WTC11 (cell line): ENCODE data around the gene WDR27.

Experiments
- NR2C2 ChIP-seq: sonication (generic); formaldehyde crosslinking; IDR thresholded peaks from 2 replicates; pipeline ENCODE4 v1.8.0; 2022; ENCODE audit warnings: mild to moderate bottlenecking, missing genetic modification reagents
- TEAD1 ChIP-seq: sonication (generic); formaldehyde crosslinking; IDR thresholded peaks from 2 replicates; pipeline ENCODE4 v1.8.0; 2022; ENCODE audit warnings: mild to moderate bottlenecking, missing genetic modification reagents
- TEAD4 ChIP-seq: sonication (generic); formaldehyde crosslinking; IDR thresholded peaks from 2 replicates; pipeline ENCODE4 v1.8.0; 2022; ENCODE audit warnings: mild to moderate bottlenecking, missing genetic modification reagents
- ZNF317 ChIP-seq: sonication (generic); formaldehyde crosslinking; IDR thresholded peaks from 2 replicates; pipeline ENCODE4 v1.8.1; 2023; ENCODE audit warnings: low read depth, mild to moderate bottlenecking, moderate library complexity, missing genetic modification reagents, borderline replicate concordance
- TF ChIP-seq, protein P1 (sequence below): fragments of 200-600 bp; IDR thresholded peaks from 2 replicates; pipeline ENCODE4 v1.8.0; 2022; ENCODE audit warnings: antibody characterized with exemption
- TF ChIP-seq, protein P2 (sequence below): sonication (generic); formaldehyde crosslinking; IDR thresholded peaks from 2 replicates; pipeline ENCODE4 v1.8.1; 2022; ENCODE audit warnings: mild to moderate bottlenecking, missing genetic modification reagents, moderate library complexity, borderline replicate concordance
- TF ChIP-seq, protein P3 (sequence below): sonication (generic); formaldehyde crosslinking; IDR thresholded peaks from 2 replicates; pipeline ENCODE4 v1.8.1; 2023; ENCODE audit warnings: mild to moderate bottlenecking, missing genetic modification reagents
- TF ChIP-seq, protein P4 (sequence below): sonication (generic); formaldehyde crosslinking; conservative IDR thresholded peaks from 2 replicates; pipeline ENCODE4 v1.8.1; 2022; ENCODE audit warnings: mild to moderate bottlenecking, missing genetic modification reagents
- TF ChIP-seq, protein P5 (sequence below): fragments of 250-450 bp; sonication (Bioruptor Pico); IDR thresholded peaks from 2 replicates; pipeline ENCODE4 v1.9.0; 2021; ENCODE audit warnings: mild to moderate bottlenecking

DNA sequence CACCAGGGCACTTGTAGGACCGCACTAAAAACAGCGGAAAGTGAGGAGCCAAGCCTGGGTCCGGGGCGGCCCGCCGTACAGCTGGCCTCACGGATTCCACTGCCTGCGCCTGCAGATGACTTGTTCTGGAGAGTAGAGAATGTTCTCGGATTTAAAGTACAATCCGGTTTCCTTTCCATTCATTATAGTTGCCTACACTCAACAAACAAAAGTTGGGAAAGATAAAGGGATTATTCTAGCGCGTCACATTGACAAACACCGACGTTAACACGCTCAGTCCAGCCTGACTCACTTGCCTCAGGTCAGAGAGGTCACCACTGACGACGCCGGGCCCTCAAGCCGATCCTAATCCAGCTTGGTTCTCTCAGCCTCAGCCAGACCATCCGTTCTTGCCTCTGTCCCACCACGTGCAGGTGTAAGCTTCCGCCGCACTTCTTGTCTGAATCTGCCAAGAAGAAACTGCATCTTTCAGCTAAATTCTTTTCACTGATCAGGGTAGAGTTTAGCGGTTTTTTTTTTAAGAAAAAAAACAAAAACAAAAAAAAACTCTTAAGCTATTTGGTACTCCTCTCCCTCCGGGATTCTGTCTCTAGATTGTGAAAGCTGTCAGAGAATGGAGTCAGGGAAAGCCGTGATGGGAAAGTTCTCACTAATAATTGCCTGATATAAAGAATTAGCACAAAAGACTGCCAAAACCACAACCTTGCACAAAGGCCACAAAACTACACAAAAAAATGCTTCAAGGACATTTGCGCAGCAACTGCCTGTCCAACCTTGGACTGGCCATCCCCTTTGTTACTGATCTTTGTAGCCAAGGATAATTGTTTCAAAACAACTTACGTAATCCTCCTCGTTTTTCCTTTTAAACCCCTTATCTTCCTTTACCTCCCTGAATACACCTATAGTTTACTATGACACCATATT is 23.6 kb upstream of the WDR27 start:
- TF ChIP-seq, protein P1, sequence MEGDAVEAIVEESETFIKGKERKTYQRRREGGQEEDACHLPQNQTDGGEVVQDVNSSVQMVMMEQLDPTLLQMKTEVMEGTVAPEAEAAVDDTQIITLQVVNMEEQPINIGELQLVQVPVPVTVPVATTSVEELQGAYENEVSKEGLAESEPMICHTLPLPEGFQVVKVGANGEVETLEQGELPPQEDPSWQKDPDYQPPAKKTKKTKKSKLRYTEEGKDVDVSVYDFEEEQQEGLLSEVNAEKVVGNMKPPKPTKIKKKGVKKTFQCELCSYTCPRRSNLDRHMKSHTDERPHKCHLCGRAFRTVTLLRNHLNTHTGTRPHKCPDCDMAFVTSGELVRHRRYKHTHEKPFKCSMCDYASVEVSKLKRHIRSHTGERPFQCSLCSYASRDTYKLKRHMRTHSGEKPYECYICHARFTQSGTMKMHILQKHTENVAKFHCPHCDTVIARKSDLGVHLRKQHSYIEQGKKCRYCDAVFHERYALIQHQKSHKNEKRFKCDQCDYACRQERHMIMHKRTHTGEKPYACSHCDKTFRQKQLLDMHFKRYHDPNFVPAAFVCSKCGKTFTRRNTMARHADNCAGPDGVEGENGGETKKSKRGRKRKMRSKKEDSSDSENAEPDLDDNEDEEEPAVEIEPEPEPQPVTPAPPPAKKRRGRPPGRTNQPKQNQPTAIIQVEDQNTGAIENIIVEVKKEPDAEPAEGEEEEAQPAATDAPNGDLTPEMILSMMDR: no peak
- TF ChIP-seq ZNF317 (CRISPR knock-in tag) (no peak), TEAD1 (CRISPR knock-in tag) (no peak), NR2C2 (CRISPR knock-in tag) (no peak), TEAD4 (CRISPR knock-in tag) (no peak)
- TF ChIP-seq, protein P2, sequence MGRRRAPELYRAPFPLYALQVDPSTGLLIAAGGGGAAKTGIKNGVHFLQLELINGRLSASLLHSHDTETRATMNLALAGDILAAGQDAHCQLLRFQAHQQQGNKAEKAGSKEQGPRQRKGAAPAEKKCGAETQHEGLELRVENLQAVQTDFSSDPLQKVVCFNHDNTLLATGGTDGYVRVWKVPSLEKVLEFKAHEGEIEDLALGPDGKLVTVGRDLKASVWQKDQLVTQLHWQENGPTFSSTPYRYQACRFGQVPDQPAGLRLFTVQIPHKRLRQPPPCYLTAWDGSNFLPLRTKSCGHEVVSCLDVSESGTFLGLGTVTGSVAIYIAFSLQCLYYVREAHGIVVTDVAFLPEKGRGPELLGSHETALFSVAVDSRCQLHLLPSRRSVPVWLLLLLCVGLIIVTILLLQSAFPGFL (CRISPR knock-in tag): no peak
- TF ChIP-seq, protein P3, sequence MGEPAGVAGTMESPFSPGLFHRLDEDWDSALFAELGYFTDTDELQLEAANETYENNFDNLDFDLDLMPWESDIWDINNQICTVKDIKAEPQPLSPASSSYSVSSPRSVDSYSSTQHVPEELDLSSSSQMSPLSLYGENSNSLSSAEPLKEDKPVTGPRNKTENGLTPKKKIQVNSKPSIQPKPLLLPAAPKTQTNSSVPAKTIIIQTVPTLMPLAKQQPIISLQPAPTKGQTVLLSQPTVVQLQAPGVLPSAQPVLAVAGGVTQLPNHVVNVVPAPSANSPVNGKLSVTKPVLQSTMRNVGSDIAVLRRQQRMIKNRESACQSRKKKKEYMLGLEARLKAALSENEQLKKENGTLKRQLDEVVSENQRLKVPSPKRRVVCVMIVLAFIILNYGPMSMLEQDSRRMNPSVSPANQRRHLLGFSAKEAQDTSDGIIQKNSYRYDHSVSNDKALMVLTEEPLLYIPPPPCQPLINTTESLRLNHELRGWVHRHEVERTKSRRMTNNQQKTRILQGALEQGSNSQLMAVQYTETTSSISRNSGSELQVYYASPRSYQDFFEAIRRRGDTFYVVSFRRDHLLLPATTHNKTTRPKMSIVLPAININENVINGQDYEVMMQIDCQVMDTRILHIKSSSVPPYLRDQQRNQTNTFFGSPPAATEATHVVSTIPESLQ: no peak
- TF ChIP-seq, protein P4, sequence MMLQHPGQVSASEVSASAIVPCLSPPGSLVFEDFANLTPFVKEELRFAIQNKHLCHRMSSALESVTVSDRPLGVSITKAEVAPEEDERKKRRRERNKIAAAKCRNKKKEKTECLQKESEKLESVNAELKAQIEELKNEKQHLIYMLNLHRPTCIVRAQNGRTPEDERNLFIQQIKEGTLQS (CRISPR knock-in tag): no peak
- TF ChIP-seq, protein P5, sequence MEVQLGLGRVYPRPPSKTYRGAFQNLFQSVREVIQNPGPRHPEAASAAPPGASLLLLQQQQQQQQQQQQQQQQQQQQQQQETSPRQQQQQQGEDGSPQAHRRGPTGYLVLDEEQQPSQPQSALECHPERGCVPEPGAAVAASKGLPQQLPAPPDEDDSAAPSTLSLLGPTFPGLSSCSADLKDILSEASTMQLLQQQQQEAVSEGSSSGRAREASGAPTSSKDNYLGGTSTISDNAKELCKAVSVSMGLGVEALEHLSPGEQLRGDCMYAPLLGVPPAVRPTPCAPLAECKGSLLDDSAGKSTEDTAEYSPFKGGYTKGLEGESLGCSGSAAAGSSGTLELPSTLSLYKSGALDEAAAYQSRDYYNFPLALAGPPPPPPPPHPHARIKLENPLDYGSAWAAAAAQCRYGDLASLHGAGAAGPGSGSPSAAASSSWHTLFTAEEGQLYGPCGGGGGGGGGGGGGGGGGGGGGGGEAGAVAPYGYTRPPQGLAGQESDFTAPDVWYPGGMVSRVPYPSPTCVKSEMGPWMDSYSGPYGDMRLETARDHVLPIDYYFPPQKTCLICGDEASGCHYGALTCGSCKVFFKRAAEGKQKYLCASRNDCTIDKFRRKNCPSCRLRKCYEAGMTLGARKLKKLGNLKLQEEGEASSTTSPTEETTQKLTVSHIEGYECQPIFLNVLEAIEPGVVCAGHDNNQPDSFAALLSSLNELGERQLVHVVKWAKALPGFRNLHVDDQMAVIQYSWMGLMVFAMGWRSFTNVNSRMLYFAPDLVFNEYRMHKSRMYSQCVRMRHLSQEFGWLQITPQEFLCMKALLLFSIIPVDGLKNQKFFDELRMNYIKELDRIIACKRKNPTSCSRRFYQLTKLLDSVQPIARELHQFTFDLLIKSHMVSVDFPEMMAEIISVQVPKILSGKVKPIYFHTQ (CRISPR knock-in tag): no peak
